GM12801 (cell line): ENCODE measurements around the gene ZNF41.

Source experiments
- CTCF ChIP-seq: IDR thresholded peaks from one replicate; pipeline ENCODE4 v1.5.1; 2011; ENCODE audit warnings: control low read depth; ENCODE audit not compliant: insufficient read length; ENCODE audit errors: extremely low read depth

ZNF41 gene

GRCh38 chrX:47514533-47515235 is 31.7 kb upstream of the ZNF41 start:
- TF ChIP-seq CTCF: no peak

GRCh38 chrX:47507153-47507867 is 24.3 kb upstream of the ZNF41 start:
- no peak for TF ChIP-seq CTCF

GRCh38 chrX:47503151-47503550 is 20.1 kb upstream of the ZNF41 start:
- TF ChIP-seq CTCF: no peak

GRCh38 chrX:47502316-47503125 is 19.5 kb upstream of the ZNF41 start:
- TF ChIP-seq CTCF: no peak

GRCh38 chrX:47501226-47502074 is 18.4 kb upstream of the ZNF41 start:
- no peak for TF ChIP-seq CTCF

- TF ChIP-seq CTCF: no peak
Measured at GRCh38 chrX:47500554-47500953, 17.5 kb upstream of the ZNF41 start.
